Neural cell (in vitro differentiated cells): ENCODE measurements around the gene GRID1. TPM values are rescaled to one million over a fixed set of nuclear protein-coding genes. Genes with fewer than 3 reads are reported as not detected.

Experiments
- H2AFZ ChIP-seq: fragments of 200-600, 300-800 bp; sonication (generic), shearing (Covaris generic); 2 replicates; pipeline ENCODE4 v1.6.0; 2014; ENCODE audit warnings: low read depth, mild to moderate bottlenecking, antibody characterized with exemption, low read length, moderate library complexity
- H3F3A ChIP-seq: fragments of 200-600 bp; shearing (Covaris generic); 2 replicates; pipeline ENCODE4 v1.6.1; 2016; ENCODE audit warnings: mild to moderate bottlenecking, moderate library complexity, mixed read lengths, antibody characterized with exemption, low read length; ENCODE audit not compliant: insufficient read depth, poor library complexity, severe bottlenecking
- H3K27ac ChIP-seq: fragments of 200-600, 300-800 bp; sonication (generic), shearing (Covaris generic); 2 replicates; pipeline ENCODE4 v1.5.1; 2014; ENCODE audit warnings: mild to moderate bottlenecking, low read length, moderate library complexity
- H3K27me3 ChIP-seq: fragments of 300-800, 200-600 bp; sonication (generic), shearing (Covaris generic); 2 replicates; pipeline ENCODE4 v1.6.0; 2014; ENCODE audit warnings: mild to moderate bottlenecking, low read depth, low read length, moderate library complexity; ENCODE audit not compliant: insufficient read depth
- H3K36me3 ChIP-seq: fragments of 300-800, 200-600 bp; sonication (generic), shearing (Covaris generic); 2 replicates; pipeline ENCODE4 v1.5.1; 2014; ENCODE audit warnings: mild to moderate bottlenecking, antibody characterized with exemption, low read length, moderate library complexity; ENCODE audit not compliant: insufficient read depth
- H3K4me2 ChIP-seq: fragments of 300-800, 200-600 bp; sonication (generic), shearing (Covaris generic); 2 replicates; pipeline ENCODE4 v1.6.0; 2014; ENCODE audit warnings: mild to moderate bottlenecking, low read length
- H3K4me3 ChIP-seq: fragments of 300-800, 200-600 bp; sonication (generic), shearing (Covaris generic); 2 replicates; pipeline ENCODE4 v1.5.1; 2014; ENCODE audit warnings: mild to moderate bottlenecking, low read length, moderate library complexity
- H3K79me2 ChIP-seq: fragments of 200-600 bp; shearing (Covaris generic); replicated peaks from 2 replicates; pipeline ENCODE4 v1.6.0; 2014; ENCODE audit warnings: mild to moderate bottlenecking, low read length, moderate library complexity; ENCODE audit not compliant: insufficient read depth
- H3K9ac ChIP-seq: fragments of 300-800, 200-600 bp; sonication (generic), shearing (Covaris generic); 2 replicates; pipeline ENCODE4 v1.6.1; 2016; ENCODE audit warnings: mild to moderate bottlenecking, low read length, mixed read lengths
- H3K9me2 ChIP-seq: fragments of 200-600 bp; shearing (Covaris generic); 2 replicates; pipeline ENCODE4 v1.6.1; 2016; ENCODE audit warnings: mild to moderate bottlenecking, low read length, mixed read lengths; ENCODE audit not compliant: insufficient read depth
- H3K9me3 ChIP-seq: fragments of 200-600, 300-800 bp; sonication (generic), shearing (Covaris generic); 2 replicates; pipeline ENCODE4 v1.6.1; 2016; ENCODE audit warnings: mild to moderate bottlenecking, mixed run types, low read length, moderate library complexity, mixed read lengths
- H4K20me1 ChIP-seq: fragments of 200-600 bp; shearing (Covaris generic); 2 replicates; pipeline ENCODE4 v1.6.1; 2016; ENCODE audit warnings: mild to moderate bottlenecking, mixed run types; ENCODE audit not compliant: insufficient read depth
- CTCF ChIP-seq: fragments of 450-650 bp; IDR thresholded peaks from 2 replicates; pipeline ENCODE4 v1.5.1; 2014; ENCODE audit warnings: antibody characterized with exemption, mild to moderate bottlenecking, moderate library complexity; ENCODE audit not compliant: poor library complexity, severe bottlenecking
- EP300 ChIP-seq: fragments of 450-650 bp; conservative IDR thresholded peaks from 2 replicates; pipeline ENCODE4 v1.6.1; 2014; ENCODE audit warnings: antibody characterized with exemption, mild to moderate bottlenecking, moderate library complexity; ENCODE audit not compliant: poor library complexity, severe bottlenecking
- EZH2 ChIP-seq: fragments of 200-600, 300-800 bp; shearing (Covaris generic), sonication (generic); IDR thresholded peaks from 2 replicates; pipeline ENCODE4 v1.6.1; 2014; ENCODE audit warnings: antibody characterized with exemption, low read length, borderline replicate concordance, mild to moderate bottlenecking; ENCODE audit not compliant: insufficient read depth, poor library complexity, severe bottlenecking
- MXI1 ChIP-seq: fragments of 450-650 bp; conservative IDR thresholded peaks from 2 replicates; pipeline ENCODE4 v1.6.1; 2014; ENCODE audit warnings: antibody characterized with exemption, mild to moderate bottlenecking; ENCODE audit not compliant: poor library complexity, severe bottlenecking
- POLR2AphosphoS5 ChIP-seq: IDR thresholded peaks from 2 replicates; pipeline ENCODE4 v1.6.1; 2012
- RAD21 ChIP-seq: fragments of 450-650 bp; conservative IDR thresholded peaks from 2 replicates; pipeline ENCODE4 v1.6.1; 2014; ENCODE audit warnings: antibody characterized with exemption, mild to moderate bottlenecking, moderate library complexity
- SMC3 ChIP-seq: fragments of 450-650 bp; conservative IDR thresholded peaks from 2 replicates; pipeline ENCODE4 v1.6.1; 2014; ENCODE audit warnings: antibody characterized with exemption, mild to moderate bottlenecking, moderate library complexity; ENCODE audit not compliant: poor library complexity
- TAF1 ChIP-seq: IDR thresholded peaks from 2 replicates; pipeline ENCODE4 v1.6.1; 2012; ENCODE audit warnings: low read depth
- polyA plus RNA-seq: library from polyadenylated mRNA; depleted of rRNA; stranded (reverse); fragments of >200 nt; gene quantifications from 2 replicates; pipeline ENCODE4 v1.2.3, GENCODE V29; 2014
- TF ChIP-seq, protein P1 (sequence below): IDR thresholded peaks from 2 replicates; pipeline ENCODE4 v1.6.1; 2012; ENCODE audit warnings: borderline replicate concordance

GRID1 gene
- polyA plus RNA-seq, 1 donor from 2014 or later: 7.3 TPM

GRCh38 chr10:85651497-85651882 lies 715.1 kb downstream of the GRID1 start:
- H3K9ac ChIP-seq: no peak overlapping the region
- no peak overlapping the region for H3K4me2 ChIP-seq
- H4K20me1 ChIP-seq: no peaks in the 10 kb centered on the region
- no peaks in the 10 kb centered on the region for H3K9me3 ChIP-seq
- no peak overlapping the region for H3K27ac ChIP-seq
- TF ChIP-seq RAD21 (no peak), CTCF (no peak), TAF1 (no peak), MXI1 (no peak), EP300 (no peak), POLR2AphosphoS5 (no peak), SMC3 (no peak), EZH2 (no peak)
- TF ChIP-seq, protein P1, sequence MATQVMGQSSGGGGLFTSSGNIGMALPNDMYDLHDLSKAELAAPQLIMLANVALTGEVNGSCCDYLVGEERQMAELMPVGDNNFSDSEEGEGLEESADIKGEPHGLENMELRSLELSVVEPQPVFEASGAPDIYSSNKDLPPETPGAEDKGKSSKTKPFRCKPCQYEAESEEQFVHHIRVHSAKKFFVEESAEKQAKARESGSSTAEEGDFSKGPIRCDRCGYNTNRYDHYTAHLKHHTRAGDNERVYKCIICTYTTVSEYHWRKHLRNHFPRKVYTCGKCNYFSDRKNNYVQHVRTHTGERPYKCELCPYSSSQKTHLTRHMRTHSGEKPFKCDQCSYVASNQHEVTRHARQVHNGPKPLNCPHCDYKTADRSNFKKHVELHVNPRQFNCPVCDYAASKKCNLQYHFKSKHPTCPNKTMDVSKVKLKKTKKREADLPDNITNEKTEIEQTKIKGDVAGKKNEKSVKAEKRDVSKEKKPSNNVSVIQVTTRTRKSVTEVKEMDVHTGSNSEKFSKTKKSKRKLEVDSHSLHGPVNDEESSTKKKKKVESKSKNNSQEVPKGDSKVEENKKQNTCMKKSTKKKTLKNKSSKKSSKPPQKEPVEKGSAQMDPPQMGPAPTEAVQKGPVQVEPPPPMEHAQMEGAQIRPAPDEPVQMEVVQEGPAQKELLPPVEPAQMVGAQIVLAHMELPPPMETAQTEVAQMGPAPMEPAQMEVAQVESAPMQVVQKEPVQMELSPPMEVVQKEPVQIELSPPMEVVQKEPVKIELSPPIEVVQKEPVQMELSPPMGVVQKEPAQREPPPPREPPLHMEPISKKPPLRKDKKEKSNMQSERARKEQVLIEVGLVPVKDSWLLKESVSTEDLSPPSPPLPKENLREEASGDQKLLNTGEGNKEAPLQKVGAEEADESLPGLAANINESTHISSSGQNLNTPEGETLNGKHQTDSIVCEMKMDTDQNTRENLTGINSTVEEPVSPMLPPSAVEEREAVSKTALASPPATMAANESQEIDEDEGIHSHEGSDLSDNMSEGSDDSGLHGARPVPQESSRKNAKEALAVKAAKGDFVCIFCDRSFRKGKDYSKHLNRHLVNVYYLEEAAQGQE: no peak
- H3K36me3 ChIP-seq: no peaks in the 10 kb centered on the region
- H3F3A ChIP-seq: no peaks in the 10 kb centered on the region
- no peak overlapping the region for H3K4me3 ChIP-seq
- no peaks in the 10 kb centered on the region for H3K79me2 ChIP-seq
- no peaks in the 10 kb centered on the region for H3K9me2 ChIP-seq
- no peaks in the 10 kb centered on the region for H3K27me3 ChIP-seq
- no peak overlapping the region for H2AFZ ChIP-seq

GRCh38 chr10:85650791-85651496 lies 715.7 kb downstream of the GRID1 start:
- H3K9me3 ChIP-seq: no peaks in the 10 kb centered on the region
- no peaks in the 10 kb centered on the region for H3K36me3 ChIP-seq
- no peaks in the 10 kb centered on the region for H3K27me3 ChIP-seq
- H3F3A ChIP-seq: no peaks in the 10 kb centered on the region
- TF ChIP-seq EZH2 (no peak), CTCF (no peak), POLR2AphosphoS5 (no peak), EP300 (no peak), MXI1 (no peak)
- no peak overlapping the region for H2AFZ ChIP-seq
- no peak overlapping the region for H3K4me3 ChIP-seq
- no peaks in the 10 kb centered on the region for H3K79me2 ChIP-seq
- no peak overlapping the region for H3K9ac ChIP-seq
- H4K20me1 ChIP-seq: no peaks in the 10 kb centered on the region
- no peak overlapping the region for H3K27ac ChIP-seq
- H3K4me2 ChIP-seq: no peak overlapping the region
- no peaks in the 10 kb centered on the region for H3K9me2 ChIP-seq
